GM19043 (cell line): ENCODE results near the gene DPP8.
"Not testable (repeated sequence)": the region's sequence is repeated elsewhere in the genome, so short reads cannot be mapped to it uniquely, and the experiment has no call there.

ENCODE experiments used
- ATAC-seq: cut with Tn5 transposase; IDR thresholded peaks from one replicate; pipeline ENCODE4 v1.9.1; 2021; ENCODE audit warnings: low read depth; ENCODE audit not compliant: unreplicated experiment

The DPP8 gene

GRCh38 chr15:65516997-65517865 lies at the start of gene DPP8:
Gene DPP8 (minus strand): TSS chr15:65517689. CDS start chr15:65512553, 5,136 bp downstream.
- ATAC-seq: peak; percentile 83

DNA sequence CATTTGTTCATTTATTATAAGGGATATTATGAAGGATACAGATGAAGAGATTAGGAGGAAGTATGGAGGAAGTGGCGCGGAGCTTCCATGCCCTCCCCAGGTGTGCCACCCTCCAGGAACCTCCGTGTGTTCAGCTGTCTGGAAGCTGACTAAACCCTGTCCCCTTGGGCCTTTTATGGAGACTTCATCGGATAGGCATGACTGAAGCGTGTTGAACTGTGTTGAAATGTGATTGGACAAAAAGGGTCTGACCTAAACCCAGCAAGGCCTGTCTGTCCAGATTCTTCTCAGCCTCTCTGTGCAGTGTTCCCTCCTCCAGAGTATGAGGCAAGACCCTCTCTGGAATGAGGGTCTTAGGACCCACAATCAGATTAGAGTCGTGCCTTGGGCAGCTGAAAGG lies 44.4 kb upstream of the DPP8 start:
- no peak for ATAC-seq

- no peak for ATAC-seq
These were observed 42.5 kb upstream of the DPP8 start for GRCh38 chr15:65559941-65560340.

DNA sequence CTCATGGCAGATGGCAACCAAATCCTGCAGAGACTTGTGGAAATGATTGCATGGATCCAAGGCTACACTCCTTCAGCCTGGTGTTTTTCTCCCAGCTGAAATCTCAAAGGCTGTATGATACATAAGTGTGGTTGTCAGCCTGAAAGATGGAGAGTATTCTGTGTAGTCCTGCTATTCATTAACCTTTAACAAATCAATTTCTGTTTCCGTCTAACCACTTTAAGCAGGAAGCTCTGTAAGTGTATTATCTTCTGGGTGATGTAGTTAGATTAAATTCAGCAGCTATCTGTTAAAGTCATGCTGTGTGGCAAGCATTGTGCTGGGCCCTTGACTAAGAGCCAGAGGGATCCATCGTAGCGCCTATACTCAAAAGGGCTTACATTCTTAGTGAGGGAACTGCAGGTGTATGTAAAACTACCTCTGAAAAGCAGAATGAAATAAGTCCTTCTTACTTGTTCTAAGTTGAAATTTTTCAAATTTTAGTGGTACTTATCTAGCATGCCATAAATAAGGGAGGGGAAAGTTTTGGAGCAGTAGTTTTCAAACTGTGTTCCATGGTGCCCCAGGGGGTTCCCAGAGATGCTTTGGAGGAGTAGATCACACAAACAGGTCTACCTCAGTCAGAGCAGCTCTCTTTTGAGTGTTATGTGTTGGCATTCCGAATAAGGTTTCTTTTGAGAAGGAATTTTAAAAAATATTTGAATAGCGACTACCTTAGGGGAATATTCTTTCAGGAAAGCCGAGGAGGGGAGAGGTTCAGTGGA lies 41.7 kb upstream of the DPP8 start:
- no peak for ATAC-seq

DNA sequence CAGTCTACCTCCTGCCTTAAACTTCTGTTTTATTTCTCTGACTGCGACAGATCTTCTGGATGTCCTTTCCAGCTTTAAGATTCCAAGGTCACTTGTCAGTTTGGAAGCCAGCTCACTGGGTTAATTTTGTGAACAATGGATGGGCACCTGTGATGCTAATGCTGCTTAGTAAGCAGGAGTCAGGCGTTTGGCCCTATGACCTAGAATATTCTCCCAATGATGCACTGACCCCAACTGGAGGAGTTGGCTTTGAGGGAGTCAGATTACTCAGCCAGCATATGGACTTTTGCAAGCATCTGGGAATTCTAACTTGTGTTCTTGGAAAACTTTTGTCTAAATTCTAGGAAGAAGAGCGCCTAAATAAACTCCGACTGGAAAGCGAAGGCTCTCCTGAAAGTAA lies 40.8 kb upstream of the DPP8 start:
- no peak for ATAC-seq

DNA sequence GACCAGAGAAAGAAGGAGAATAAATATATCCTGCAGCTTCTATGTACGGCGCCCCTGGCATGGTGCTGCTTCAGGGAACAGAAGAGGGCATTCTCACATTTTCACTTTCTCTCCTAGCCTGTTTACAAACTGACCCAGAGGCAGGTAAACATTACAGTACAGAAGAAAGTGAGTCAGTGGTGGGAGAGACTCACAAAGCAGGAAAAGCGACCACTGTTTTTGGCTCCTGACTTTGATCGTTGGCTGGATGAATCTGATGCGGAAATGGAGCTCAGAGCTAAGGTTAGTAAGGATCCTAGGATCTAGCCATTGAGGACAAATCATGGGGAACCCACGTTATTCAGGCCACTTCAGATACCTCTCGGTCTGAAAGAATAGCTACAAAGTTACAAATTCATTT lies 39.1 kb upstream of the DPP8 start:
- no peak for ATAC-seq

DNA sequence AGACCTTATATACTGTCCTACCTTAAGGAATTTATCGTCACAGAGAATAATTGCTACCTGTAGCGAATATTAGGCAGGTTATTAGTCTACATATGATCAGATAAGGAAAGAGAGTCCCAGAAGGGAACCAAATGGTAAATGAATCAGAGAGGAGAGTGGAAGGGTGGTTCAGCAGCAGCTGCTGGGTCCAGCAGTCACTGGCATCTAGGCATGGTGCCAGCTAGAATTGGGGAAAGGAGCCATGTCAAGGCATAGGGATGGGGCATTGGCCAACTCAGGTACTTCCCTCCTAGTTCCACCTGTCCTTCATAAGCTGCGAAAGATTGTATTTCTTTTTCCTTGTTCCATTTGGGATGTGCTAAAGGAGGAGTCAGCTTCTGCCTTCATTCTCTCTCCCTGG lies 36.2 kb upstream of the DPP8 start:
- no peak for ATAC-seq

DNA sequence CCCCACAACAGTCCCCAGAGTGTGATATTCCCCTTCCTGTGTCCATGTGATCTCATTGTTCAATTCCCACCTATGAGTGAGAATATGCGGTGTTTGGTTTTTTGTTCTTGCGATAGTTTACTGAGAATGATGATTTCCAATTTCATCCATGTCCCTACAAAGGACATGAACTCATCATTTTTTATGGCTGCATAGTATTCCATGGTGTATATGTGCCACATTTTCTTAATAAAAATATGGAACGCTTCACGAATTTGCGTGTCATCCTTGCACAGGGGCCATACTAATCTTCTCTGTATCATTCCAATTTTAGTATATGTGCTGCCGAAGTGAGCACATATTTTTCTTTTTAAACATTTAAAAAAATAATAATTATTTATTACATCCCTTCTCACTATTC lies 35.4 kb upstream of the DPP8 start:
- not testable (repeated sequence) for ATAC-seq

- no peak for ATAC-seq
These were observed 33.7 kb upstream of the DPP8 start for GRCh38 chr15:65551183-65551582.

- ATAC-seq: no peak
These were observed 33.2 kb upstream of the DPP8 start for GRCh38 chr15:65550681-65551098.

DNA sequence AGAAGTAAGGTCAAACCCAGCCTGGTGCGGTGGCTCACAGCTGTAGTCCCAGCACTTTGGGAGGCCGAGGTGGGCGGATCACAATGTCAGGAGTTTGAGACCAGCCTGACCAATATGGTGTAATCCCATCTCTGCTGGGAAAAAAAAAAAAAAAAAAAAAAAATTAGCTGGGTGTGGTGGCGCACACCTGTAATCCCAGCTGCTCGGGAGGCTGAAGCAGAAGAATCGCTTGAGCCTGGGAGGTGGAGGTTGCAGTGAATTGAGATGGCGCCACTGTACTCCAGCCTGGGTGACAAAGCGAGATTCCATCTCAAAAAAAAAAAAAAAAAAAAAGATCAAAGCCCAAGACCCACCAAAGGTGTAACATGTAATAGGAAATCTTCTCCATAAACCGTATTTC lies 31.8 kb upstream of the DPP8 start:
- ATAC-seq: not testable (repeated sequence)

DNA sequence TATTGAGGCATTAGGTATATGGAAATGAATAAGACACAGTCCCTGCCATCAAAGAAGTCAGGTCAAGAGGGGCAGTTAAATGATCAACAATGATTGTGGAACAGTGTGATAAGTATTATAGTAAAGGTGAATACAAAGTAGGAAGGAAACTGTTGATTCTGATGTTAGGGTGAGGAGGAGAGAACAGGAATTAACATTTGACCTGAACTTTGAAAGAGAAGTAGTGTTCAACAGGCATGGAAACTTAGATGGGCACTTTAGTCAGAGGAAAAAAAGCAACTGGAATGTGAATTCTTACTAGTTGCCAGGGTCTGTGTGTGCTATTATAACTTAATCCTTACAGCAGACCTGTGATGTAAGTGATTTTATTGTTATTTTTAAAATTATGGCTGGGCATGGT lies 30.4 kb upstream of the DPP8 start:
- ATAC-seq: no peak

DNA sequence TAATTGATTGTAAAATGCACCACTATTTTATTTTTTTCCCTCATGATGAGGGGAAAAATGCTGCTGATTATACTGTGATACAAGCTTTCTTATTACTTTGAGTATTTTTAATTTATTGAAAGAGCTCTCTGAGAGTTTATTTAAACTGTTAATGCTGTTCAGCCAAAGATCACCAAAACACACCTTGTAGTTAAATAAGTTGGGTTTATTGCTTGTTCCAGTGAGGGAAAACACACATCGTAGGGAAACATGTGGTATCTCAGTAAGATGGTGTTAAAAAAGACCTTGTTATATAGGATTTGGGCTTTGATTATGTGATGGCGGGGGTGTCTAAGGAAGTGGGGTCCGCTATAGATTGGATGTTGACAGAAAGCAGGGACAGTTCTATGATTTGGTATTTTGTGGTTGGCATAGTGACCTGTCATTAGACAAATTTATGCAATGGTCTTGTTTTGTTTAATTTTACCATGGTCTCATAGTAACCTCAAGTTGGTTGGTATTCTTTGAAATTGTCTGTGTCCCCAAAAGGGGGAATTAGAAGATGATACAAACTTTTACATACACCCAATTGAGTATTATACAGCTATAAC lies 23.8 kb upstream of the DPP8 start:
- no peak for ATAC-seq

DNA sequence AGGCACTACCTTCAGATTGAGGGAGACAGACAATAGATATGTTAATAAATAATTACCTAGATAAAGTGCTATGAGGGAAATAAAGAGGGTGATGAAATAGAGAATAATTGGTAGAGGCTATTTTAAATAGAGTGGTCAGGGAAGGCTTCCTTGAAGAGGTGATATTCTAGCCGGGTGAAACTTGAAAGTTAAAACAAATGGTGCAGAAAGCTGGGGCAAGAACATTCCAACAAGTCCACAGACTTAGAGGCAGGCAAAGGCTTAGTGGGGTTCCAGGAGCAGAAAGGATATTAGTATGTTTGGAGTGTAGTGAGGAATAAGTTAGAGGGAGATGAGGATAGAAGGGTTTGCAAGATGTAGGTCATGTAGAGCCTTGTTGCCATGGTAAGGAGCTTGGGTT lies 22.8 kb upstream of the DPP8 start:
- no peak for ATAC-seq

GRCh38 chr15:65535192-65535591 lies 17.7 kb upstream of the DPP8 start:
- ATAC-seq: no peak

- no peak for ATAC-seq
These were observed 15.7 kb upstream of the DPP8 start for GRCh38 chr15:65533057-65533756.

GRCh38 chr15:65532738-65533051 lies 15.2 kb upstream of the DPP8 start:
- no peak for ATAC-seq

DNA sequence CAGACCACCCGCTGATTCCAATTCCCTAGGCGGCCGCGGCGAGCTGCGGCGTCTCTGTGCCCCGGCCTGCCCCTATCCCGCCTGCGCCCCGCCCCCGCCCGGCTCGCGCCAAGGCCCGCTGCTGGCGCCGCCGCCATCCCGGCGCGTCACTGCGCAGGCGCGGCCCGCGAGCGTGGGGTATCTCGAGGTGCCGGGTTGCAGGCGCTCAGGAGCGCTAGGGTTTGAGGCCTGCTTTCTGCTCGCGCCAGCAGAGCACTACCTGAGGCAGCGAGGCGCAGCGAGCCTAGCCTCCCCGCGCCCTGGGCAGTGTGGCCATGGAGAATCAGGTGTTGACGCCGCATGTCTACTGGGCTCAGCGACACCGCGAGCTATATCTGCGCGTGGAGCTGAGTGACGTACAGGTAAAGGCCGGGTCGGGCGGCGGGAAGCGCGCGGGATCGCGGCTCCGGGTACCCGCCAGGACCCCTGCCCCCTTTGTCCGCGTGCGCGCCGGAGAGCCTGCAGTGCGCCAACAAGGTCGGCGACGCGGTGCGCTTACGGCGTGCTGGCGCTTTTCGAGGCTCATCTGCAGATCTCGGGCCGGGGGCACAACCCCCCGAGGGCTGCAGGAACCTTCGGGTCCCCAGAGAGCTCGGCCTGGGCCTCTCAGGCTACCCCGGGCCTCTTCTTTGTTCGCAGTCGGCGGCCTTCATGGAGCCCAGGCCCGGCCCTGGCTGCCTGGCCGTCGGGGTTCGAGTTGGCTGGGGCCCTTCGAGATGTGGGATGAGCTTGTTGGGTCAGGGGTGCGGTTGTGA lies 13.0 kb upstream of the DPP8 start, which contains the start of gene HACD3:
TSS of gene HACD3 (plus strand) at position 146 of the 794 bp plus-strand sequence. CDS start at position 315, 169 bp downstream.
- ATAC-seq: peak; percentile 82

GRCh38 chr15:65529762-65530317 lies 12.4 kb upstream of the DPP8 start:
- no peak for ATAC-seq
